Measurements from ENCODE around the gene TMEM131. TPM values are rescaled to one million over a fixed set of nuclear protein-coding genes. Genes with fewer than 3 reads are reported as not detected.

The TMEM131 gene
- total RNA-seq, 1 donor from 2014 or later = 32.9 TPM

DNA sequence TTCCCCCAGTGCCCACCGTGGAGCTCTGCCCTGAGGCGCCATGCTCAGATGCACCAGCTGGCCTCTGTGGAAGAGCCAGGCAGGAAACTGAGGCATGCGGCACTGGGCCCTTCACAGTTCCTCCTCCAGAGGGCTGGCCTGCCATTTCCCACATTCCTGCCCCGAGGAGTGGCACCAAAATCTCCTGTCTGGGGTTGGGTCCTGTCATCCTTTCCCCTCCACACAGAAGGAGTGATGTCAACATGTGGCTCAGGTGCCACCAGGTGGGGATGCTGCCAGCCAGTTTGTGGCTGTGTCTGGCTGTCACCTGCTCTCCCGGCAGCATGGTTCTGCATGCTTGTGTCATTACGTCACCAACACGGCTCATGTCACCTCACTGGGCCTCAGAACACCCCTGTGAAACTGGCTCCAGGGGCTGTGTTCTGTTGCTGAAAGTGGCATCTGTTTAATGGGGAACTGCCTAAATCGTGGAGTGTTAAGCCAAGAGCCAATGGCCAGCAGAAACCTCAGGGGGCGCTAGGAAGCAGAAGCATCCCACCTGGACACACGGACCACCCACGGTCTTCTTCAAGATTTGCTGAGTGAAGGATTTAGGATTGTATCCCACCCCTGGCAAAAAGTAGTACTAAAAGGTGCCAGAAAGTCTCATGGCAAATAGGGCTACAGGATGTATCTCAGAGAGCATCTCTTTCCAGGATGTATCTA is 231.0 kb downstream of the TMEM131 start:
- Histone ChIP-seq H3K9ac (ENCODE audit: low read depth in 1 of 3, low read length in 3 of 3) (no peak overlapping the region), H3K36me3 (ENCODE audit: control insufficient read depth in 3 of 3, insufficient read depth in 3 of 3, low read length in 3 of 3) (peaks cover 53 to 81% (median 67%) of the 10 kb centered on the region in 3 donors), H3K4me1 (ENCODE audit: control insufficient read depth in 3 of 3, insufficient read depth in 3 of 3, low read length in 3 of 3) (peaks cover 9 to 16% (median 14%) of the 10 kb centered on the region in 3 donors), H3K27me3 (ENCODE audit: control insufficient read depth in 3 of 3, insufficient read depth in 3 of 3, low read length in 3 of 3) (no peaks in the 10 kb centered on the region), H3K4me3 (ENCODE audit: low read length in 3 of 3) (no peak overlapping the region), H3K27ac (ENCODE audit: low read depth, low read length) (no peak overlapping the region), H3K9me3 (ENCODE audit: control insufficient read depth in 3 of 3, low read length in 3 of 3) (no peaks in the 10 kb centered on the region)

DNA sequence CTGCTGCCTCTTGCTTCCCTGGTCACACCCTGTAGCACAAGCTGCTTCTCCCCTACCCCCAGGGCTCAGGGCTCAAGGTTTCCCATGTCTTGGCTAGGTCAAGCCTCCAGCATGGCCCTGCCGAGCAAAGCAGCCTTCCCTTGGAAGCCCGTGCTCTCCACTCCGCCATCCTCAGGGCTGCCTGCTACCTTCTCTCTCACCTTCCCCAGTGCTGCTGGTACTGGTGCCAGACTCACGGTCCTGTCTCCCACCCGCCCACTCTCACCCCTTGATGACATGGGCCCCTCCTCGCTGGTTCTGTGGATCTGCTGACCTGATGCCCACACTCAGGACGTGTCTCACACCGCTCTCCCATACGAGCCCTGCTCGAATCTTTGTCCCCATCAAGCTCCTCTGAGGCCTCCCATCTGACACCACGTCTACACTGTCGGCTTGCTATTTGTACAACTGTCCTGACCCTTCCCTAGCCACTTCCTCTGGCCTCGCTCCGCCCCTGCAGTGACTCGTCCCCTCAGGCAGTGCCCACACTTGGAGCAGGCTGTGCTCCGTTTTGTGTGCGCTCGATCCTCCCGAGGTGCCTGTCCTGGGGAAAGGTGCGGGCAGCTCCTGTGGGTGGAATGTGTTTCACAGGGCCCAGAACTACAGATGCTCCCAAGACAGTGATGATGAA is 232.4 kb downstream of the TMEM131 start:
- H3K9me3 ChIP-seq (ENCODE audit: control insufficient read depth in 3 of 3, low read length in 3 of 3) = no peaks in the 10 kb centered on the region
- H3K9ac ChIP-seq (ENCODE audit: low read depth in 1 of 3, low read length in 3 of 3) = no peak overlapping the region
- no peak overlapping the region for H3K4me3 ChIP-seq (ENCODE audit: low read length in 3 of 3)
- H3K4me1 ChIP-seq (ENCODE audit: control insufficient read depth in 3 of 3, insufficient read depth in 3 of 3, low read length in 3 of 3) = peaks cover 4 to 16% (median 12%) of the 10 kb centered on the region in 3 donors
- no peaks in the 10 kb centered on the region for H3K27me3 ChIP-seq (ENCODE audit: control insufficient read depth in 3 of 3, insufficient read depth in 3 of 3, low read length in 3 of 3)
- H3K27ac ChIP-seq (ENCODE audit: low read depth, low read length) = no peak overlapping the region
- H3K36me3 ChIP-seq (ENCODE audit: control insufficient read depth in 3 of 3, insufficient read depth in 3 of 3, low read length in 3 of 3) = peaks cover 64 to 90% (median 81%) of the 10 kb centered on the region in 3 donors

GRCh38 chr2:97761192-97761591 is 234.6 kb downstream of the TMEM131 start:
- Histone ChIP-seq H3K36me3 (ENCODE audit: control insufficient read depth in 3 of 3, insufficient read depth in 3 of 3, low read length in 3 of 3) (peaks cover 78 to 91% (median 88%) of the 10 kb centered on the region in 3 donors), H3K27ac (ENCODE audit: low read depth, low read length) (no peak overlapping the region), H3K9ac (ENCODE audit: low read depth in 1 of 3, low read length in 3 of 3) (no peak overlapping the region), H3K4me1 (ENCODE audit: control insufficient read depth in 3 of 3, insufficient read depth in 3 of 3, low read length in 3 of 3) (peaks cover under 1 to 16% (median 7%) of the 10 kb centered on the region in 3 donors), H3K27me3 (ENCODE audit: control insufficient read depth in 3 of 3, insufficient read depth in 3 of 3, low read length in 3 of 3) (no peaks in the 10 kb centered on the region), H3K9me3 (ENCODE audit: control insufficient read depth in 3 of 3, low read length in 3 of 3) (no peaks in the 10 kb centered on the region), H3K4me3 (ENCODE audit: low read length in 3 of 3) (no peak overlapping the region)

DNA sequence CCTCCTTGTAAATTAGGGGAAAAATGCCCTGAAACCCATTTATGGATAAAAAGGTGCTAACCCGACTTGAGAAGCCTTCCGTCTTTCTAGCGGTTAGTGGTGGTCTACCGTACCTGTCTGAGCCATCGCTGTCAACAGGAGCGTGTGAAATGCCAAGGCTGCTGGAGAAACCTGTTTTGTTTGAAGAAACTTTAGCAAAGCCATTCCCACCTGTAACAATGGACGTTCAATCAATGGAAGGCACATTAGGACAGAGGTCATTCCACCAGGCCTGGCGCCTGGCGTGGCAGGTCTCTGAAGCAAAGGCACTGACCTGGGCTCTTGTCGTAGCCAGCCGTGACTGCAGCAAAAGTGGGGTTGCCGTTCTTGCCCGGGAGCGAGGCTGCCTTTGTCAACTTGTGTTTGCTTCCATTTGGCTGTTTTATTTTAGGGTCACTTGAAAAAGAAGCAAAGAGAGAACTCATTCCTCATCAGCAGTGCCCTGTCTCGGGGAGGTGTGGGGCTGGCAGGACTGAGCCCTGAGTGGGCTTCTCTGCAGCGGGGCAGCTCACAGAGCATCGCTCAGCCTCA is 235.2 kb downstream of the TMEM131 start:
- H3K4me1 ChIP-seq (ENCODE audit: control insufficient read depth in 3 of 3, insufficient read depth in 3 of 3, low read length in 3 of 3) = peaks cover 0 to 18% (median 7%) of the 10 kb centered on the region in 3 donors
- H3K9ac ChIP-seq (ENCODE audit: low read depth in 1 of 3, low read length in 3 of 3) = no peak overlapping the region
- H3K4me3 ChIP-seq (ENCODE audit: low read length in 3 of 3) = no peak overlapping the region
- no peak overlapping the region for H3K27ac ChIP-seq (ENCODE audit: low read depth, low read length)
- H3K27me3 ChIP-seq (ENCODE audit: control insufficient read depth in 3 of 3, insufficient read depth in 3 of 3, low read length in 3 of 3) = no peaks in the 10 kb centered on the region
- H3K36me3 ChIP-seq (ENCODE audit: control insufficient read depth in 3 of 3, insufficient read depth in 3 of 3, low read length in 3 of 3) = peaks cover 82 to 90% (median 88%) of the 10 kb centered on the region in 3 donors
- H3K9me3 ChIP-seq (ENCODE audit: control insufficient read depth in 3 of 3, low read length in 3 of 3) = no peaks in the 10 kb centered on the region

GRCh38 chr2:97759727-97760407 is 235.9 kb downstream of the TMEM131 start:
- Histone ChIP-seq H3K9me3 (ENCODE audit: control insufficient read depth in 3 of 3, low read length in 3 of 3) (no peaks in the 10 kb centered on the region), H3K4me3 (ENCODE audit: low read length in 3 of 3) (no peak overlapping the region), H3K4me1 (ENCODE audit: control insufficient read depth in 3 of 3, insufficient read depth in 3 of 3, low read length in 3 of 3) (peaks cover 0 to 14% (median 3%) of the 10 kb centered on the region in 3 donors), H3K27ac (ENCODE audit: low read depth, low read length) (no peak overlapping the region), H3K27me3 (ENCODE audit: control insufficient read depth in 3 of 3, insufficient read depth in 3 of 3, low read length in 3 of 3) (no peaks in the 10 kb centered on the region), H3K36me3 (ENCODE audit: control insufficient read depth in 3 of 3, insufficient read depth in 3 of 3, low read length in 3 of 3) (peaks cover 79 to 89% (median 85%) of the 10 kb centered on the region in 3 donors), H3K9ac (ENCODE audit: low read depth in 1 of 3, low read length in 3 of 3) (no peak overlapping the region)

- Histone ChIP-seq H3K27me3 (ENCODE audit: control insufficient read depth in 3 of 3, insufficient read depth in 3 of 3, low read length in 3 of 3) (no peaks in the 10 kb centered on the region), H3K4me3 (ENCODE audit: low read length in 3 of 3) (no peak overlapping the region), H3K36me3 (ENCODE audit: control insufficient read depth in 3 of 3, insufficient read depth in 3 of 3, low read length in 3 of 3) (peaks cover 65 to 74% (median 73%) of the 10 kb centered on the region in 3 donors), H3K27ac (ENCODE audit: low read depth, low read length) (no peak overlapping the region), H3K9ac (ENCODE audit: low read depth in 1 of 3, low read length in 3 of 3) (no peak overlapping the region), H3K4me1 (ENCODE audit: control insufficient read depth in 3 of 3, insufficient read depth in 3 of 3, low read length in 3 of 3) (peaks cover 0 to 9% (median 0%) of the 10 kb centered on the region in 3 donors), H3K9me3 (ENCODE audit: control insufficient read depth in 3 of 3, low read length in 3 of 3) (no peaks in the 10 kb centered on the region)
Measured at GRCh38 chr2:97758131-97758705, 237.5 kb downstream of the TMEM131 start.

DNA sequence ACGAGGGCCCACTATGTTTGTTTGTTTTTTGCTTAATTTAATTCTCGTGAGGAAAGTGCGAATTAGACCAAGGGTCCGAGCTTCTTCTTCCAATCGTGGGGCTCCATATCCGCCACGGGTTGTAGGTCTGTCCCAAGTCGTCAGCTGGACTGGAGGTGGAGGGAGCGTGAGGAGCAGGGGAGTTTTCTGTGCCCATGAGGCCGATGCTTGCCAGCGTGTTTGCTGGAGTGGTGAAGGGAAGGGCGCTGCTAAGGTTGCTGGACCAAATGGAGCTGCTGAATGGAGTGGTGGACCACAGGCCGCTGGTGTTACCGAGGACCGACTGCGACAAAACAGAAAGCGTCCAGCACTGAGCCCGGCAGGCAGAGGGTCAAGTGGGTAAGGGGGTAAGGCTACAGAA is 238.7 kb downstream of the TMEM131 start:
- peaks cover 56 to 67% (median 63%) of the 10 kb centered on the region in 3 donors for H3K36me3 ChIP-seq (ENCODE audit: control insufficient read depth in 3 of 3, insufficient read depth in 3 of 3, low read length in 3 of 3)
- H3K4me3 ChIP-seq (ENCODE audit: low read length in 3 of 3) = no peak overlapping the region
- H3K4me1 ChIP-seq (ENCODE audit: control insufficient read depth in 3 of 3, insufficient read depth in 3 of 3, low read length in 3 of 3) = peaks cover 0 to 9% (median 0%) of the 10 kb centered on the region in 3 donors
- H3K9me3 ChIP-seq (ENCODE audit: control insufficient read depth in 3 of 3, low read length in 3 of 3) = no peaks in the 10 kb centered on the region
- no peaks in the 10 kb centered on the region for H3K27me3 ChIP-seq (ENCODE audit: control insufficient read depth in 3 of 3, insufficient read depth in 3 of 3, low read length in 3 of 3)
- no peak overlapping the region for H3K9ac ChIP-seq (ENCODE audit: low read depth in 1 of 3, low read length in 3 of 3)
- no peak overlapping the region for H3K27ac ChIP-seq (ENCODE audit: low read depth, low read length)

GRCh38 chr2:97755491-97755890 is 240.3 kb downstream of the TMEM131 start:
- peaks cover 0 to 8% (median 0%) of the 10 kb centered on the region in 3 donors for H3K4me1 ChIP-seq (ENCODE audit: control insufficient read depth in 3 of 3, insufficient read depth in 3 of 3, low read length in 3 of 3)
- H3K36me3 ChIP-seq (ENCODE audit: control insufficient read depth in 3 of 3, insufficient read depth in 3 of 3, low read length in 3 of 3) = peaks cover 45 to 51% (median 47%) of the 10 kb centered on the region in 3 donors
- no peaks in the 10 kb centered on the region for H3K27me3 ChIP-seq (ENCODE audit: control insufficient read depth in 3 of 3, insufficient read depth in 3 of 3, low read length in 3 of 3)
- H3K9ac ChIP-seq (ENCODE audit: low read depth in 1 of 3, low read length in 3 of 3) = no peak overlapping the region
- no peak overlapping the region for H3K4me3 ChIP-seq (ENCODE audit: low read length in 3 of 3)
- no peaks in the 10 kb centered on the region for H3K9me3 ChIP-seq (ENCODE audit: control insufficient read depth in 3 of 3, low read length in 3 of 3)
- no peak overlapping the region for H3K27ac ChIP-seq (ENCODE audit: low read depth, low read length)

GRCh38 chr2:97754690-97755346 is 240.9 kb downstream of the TMEM131 start:
- Histone ChIP-seq H3K9me3 (ENCODE audit: control insufficient read depth in 3 of 3, low read length in 3 of 3) (no peaks in the 10 kb centered on the region), H3K27ac (ENCODE audit: low read depth, low read length) (no peak overlapping the region), H3K4me3 (ENCODE audit: low read length in 3 of 3) (no peak overlapping the region), H3K27me3 (ENCODE audit: control insufficient read depth in 3 of 3, insufficient read depth in 3 of 3, low read length in 3 of 3) (no peaks in the 10 kb centered on the region), H3K36me3 (ENCODE audit: control insufficient read depth in 3 of 3, insufficient read depth in 3 of 3, low read length in 3 of 3) (peaks cover 39 to 46% (median 40%) of the 10 kb centered on the region in 3 donors), H3K9ac (ENCODE audit: low read depth in 1 of 3, low read length in 3 of 3) (no peak overlapping the region), H3K4me1 (ENCODE audit: control insufficient read depth in 3 of 3, insufficient read depth in 3 of 3, low read length in 3 of 3) (peaks cover 0 to 8% (median 0%) of the 10 kb centered on the region in 3 donors)
